C4-2B (cell line): ENCODE measurements around the gene HIVEP3.

Source experiments
- H3K27ac ChIP-seq: fragments of 450-650 bp; 2 replicates; pipeline ENCODE4 v1.5.1; 2017
- CTCF ChIP-seq: fragments of 450-650 bp; conservative IDR thresholded peaks from 2 replicates; pipeline ENCODE4 v1.5.1; 2017; ENCODE audit warnings: mild to moderate bottlenecking
- ZFX ChIP-seq: fragments of 450-650 bp; IDR thresholded peaks from 2 replicates; pipeline ENCODE4 v1.6.1; 2017

Gene HIVEP3

GRCh38 chr1:41674522-41674921 is 244.2 kb downstream of the HIVEP3 start:
- H3K27ac ChIP-seq, result no peak overlapping the region
- TF ChIP-seq CTCF (no peak), ZFX (no peak)

GRCh38 chr1:41673806-41674205 is 244.9 kb downstream of the HIVEP3 start:
- TF ChIP-seq ZFX (no peak), CTCF (no peak)
- H3K27ac ChIP-seq, result no peak overlapping the region

DNA sequence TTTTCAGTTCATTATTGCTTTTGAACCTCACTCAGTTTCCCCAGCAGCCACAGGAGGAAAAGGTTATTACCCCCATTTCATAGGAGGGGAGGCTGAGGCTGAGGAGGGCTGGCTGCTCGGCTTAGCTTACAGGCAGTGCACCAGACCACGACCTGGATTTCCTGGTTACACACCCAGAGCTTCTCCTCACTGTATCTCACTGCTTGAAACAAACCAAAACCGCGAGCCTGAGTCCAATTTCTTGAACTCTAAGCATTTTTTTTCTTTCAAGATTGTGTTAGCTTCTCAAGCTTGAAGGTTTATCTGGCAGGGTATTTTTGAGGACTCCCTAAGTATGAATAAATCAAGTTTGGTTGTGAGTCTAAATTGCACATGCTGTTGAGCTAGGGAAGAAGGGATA is 245.3 kb downstream of the HIVEP3 start:
- H3K27ac ChIP-seq, result no peak overlapping the region
- no peak for TF ChIP-seq CTCF
- TF ChIP-seq ZFX, result no peak

GRCh38 chr1:41672641-41673361 is 245.9 kb downstream of the HIVEP3 start:
- no peak overlapping the region for H3K27ac ChIP-seq
- TF ChIP-seq ZFX (no peak), CTCF (no peak)

GRCh38 chr1:41672173-41672572 is 246.5 kb downstream of the HIVEP3 start:
- no peak overlapping the region for H3K27ac ChIP-seq
- TF ChIP-seq CTCF (no peak), ZFX (no peak)

- TF ChIP-seq ZFX (no peak), CTCF (no peak)
- H3K27ac ChIP-seq, result no peak overlapping the region
Measured at GRCh38 chr1:41671116-41671755, 247.5 kb downstream of the HIVEP3 start.

DNA sequence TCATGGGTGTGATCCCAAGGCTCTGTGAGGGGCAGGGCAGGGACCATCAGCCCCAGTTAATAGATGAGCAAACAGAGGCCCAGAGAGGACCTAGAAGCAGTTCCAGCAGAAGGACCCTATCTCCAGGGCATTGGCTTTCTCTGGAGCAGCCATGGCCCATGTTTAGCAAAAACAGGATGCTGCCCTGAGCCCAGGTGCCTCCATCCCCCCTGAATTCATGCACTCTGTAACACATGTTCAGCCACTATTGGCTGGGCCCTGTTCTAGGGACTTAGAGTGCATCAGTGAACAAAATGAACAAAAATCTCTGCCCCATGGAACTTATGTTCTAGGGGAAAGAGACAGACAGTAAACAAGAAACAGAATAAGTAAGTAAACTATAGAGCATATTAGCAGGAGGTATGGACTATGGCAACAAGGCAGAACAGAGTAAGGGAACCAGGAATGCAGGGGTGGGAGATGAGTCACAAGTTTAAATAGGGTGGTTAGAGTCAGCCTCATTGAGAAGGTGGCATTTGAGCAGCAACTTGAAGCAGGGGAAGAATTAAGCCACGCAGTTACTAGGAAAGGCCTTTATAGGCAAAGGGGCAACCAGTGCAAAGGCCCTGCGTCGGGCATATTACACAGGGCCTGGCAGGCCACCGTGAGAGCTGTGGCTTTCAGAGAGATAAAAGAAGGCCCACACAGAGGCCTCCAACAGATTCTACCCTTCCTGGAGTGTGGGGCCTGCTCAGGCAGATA is 248.3 kb downstream of the HIVEP3 start:
- no peak overlapping the region for H3K27ac ChIP-seq
- no peak for TF ChIP-seq CTCF
- no peak for TF ChIP-seq ZFX
